Progenitor cell of endocrine pancreas (in vitro differentiated cells): ENCODE measurements around the gene GSTCD. TPM values are rescaled to one million over a fixed set of nuclear protein-coding genes. Genes with fewer than 3 reads are reported as not detected.

Source experiments
- DNase-seq: peaks from one replicate; pipeline ENCODE4 v3.0.0; 2021; ENCODE audit warnings: low spot score; ENCODE audit not compliant: unreplicated experiment
- H3K27ac Mint-ChIP-seq: 2 replicates; pipeline ENCODE4 v1.8.0; 2021; ENCODE audit warnings: mild to moderate bottlenecking, moderate library complexity, mixed read lengths
- H3K27me3 Mint-ChIP-seq: 2 replicates; pipeline ENCODE4 v1.8.0; 2021; ENCODE audit warnings: mixed read lengths
- H3K36me3 Mint-ChIP-seq: 2 replicates; pipeline ENCODE4 v1.8.0; 2022; ENCODE audit warnings: mixed read lengths; ENCODE audit not compliant: insufficient read depth
- H3K4me1 Mint-ChIP-seq: 2 replicates; pipeline ENCODE4 v1.8.0; 2021; ENCODE audit warnings: low read depth, mixed read lengths
- H3K4me3 Mint-ChIP-seq: 2 replicates; pipeline ENCODE4 v1.8.0; 2021; ENCODE audit warnings: low read depth, mild to moderate bottlenecking, moderate library complexity, mixed read lengths
- H3K9me3 Mint-ChIP-seq: 2 replicates; pipeline ENCODE4 v1.8.0; 2021; ENCODE audit warnings: low read depth, mixed read lengths
- CTCF ChIP-seq: fragments of 200-600 bp; sonication (generic); IDR thresholded peaks from one replicate; pipeline ENCODE4 v1.5.0; 2021; ENCODE audit warnings: antibody characterized with exemption, mild to moderate bottlenecking; ENCODE audit not compliant: unreplicated experiment
- total RNA-seq: library from RNA; stranded (reverse); gene quantifications from 2 replicates; pipeline ENCODE4 v1.2.1, GENCODE V29; 2021

The GSTCD gene
- total RNA-seq, 1 donor from 2014 or later: 26.3 TPM

DNA sequence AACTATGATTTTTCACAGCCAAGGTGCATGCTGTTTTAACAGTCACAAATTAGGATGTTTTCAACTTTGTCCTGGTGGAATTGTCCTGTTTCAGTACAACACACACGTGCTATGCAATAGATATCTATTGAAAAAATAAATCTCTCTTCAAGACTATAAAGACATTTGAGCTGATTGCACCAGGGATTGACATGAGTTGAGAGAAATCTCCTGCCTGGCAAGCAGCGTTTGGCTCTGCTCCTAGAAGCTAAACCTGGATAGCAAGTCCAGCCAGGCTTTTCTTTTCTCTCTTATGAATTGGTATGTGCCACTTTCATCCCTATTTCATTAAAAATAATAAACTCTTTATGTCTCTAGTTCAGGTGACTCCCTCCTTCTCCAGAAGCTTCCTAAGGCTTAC is 170.1 kb downstream of the GSTCD start:
- DNase-seq: no peak
- Mint-ChIP-seq H3K9me3 (no peaks in the 10 kb centered on the region), H3K4me3 (no peak overlapping the region), H3K36me3 (no peaks in the 10 kb centered on the region), H3K27me3 (no peaks in the 10 kb centered on the region), H3K4me1 (no peaks in the 10 kb centered on the region), H3K27ac (no peak overlapping the region)
- no peak for TF ChIP-seq CTCF

DNA sequence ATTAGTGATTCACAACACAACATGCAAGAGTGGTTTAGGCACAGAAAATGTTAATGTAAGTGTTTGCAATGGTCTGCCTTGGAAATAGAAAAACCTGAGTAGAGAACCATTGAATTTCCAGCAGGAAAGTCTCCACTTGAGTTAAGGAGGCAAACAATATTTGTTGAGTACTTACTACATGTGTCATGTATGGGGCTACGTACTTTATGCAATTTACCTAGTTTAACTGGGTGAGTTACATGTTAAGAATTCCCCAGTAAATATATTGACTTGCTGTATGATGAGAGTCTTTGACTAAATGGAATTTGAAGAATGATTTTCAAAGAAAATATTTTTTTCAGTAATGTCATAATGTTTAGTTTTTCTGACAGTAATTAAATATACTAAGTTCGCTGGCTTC is 178.9 kb downstream of the GSTCD start:
- H3K36me3 Mint-ChIP-seq: no peaks in the 10 kb centered on the region
- H3K9me3 Mint-ChIP-seq: peaks cover 3% of the 10 kb centered on the region
- H3K27me3 Mint-ChIP-seq: peaks cover 23% of the 10 kb centered on the region
- no peak overlapping the region for H3K4me3 Mint-ChIP-seq
- H3K27ac Mint-ChIP-seq: no peak overlapping the region
- no peak for TF ChIP-seq CTCF
- no peaks in the 10 kb centered on the region for H3K4me1 Mint-ChIP-seq
- no peak for DNase-seq

DNA sequence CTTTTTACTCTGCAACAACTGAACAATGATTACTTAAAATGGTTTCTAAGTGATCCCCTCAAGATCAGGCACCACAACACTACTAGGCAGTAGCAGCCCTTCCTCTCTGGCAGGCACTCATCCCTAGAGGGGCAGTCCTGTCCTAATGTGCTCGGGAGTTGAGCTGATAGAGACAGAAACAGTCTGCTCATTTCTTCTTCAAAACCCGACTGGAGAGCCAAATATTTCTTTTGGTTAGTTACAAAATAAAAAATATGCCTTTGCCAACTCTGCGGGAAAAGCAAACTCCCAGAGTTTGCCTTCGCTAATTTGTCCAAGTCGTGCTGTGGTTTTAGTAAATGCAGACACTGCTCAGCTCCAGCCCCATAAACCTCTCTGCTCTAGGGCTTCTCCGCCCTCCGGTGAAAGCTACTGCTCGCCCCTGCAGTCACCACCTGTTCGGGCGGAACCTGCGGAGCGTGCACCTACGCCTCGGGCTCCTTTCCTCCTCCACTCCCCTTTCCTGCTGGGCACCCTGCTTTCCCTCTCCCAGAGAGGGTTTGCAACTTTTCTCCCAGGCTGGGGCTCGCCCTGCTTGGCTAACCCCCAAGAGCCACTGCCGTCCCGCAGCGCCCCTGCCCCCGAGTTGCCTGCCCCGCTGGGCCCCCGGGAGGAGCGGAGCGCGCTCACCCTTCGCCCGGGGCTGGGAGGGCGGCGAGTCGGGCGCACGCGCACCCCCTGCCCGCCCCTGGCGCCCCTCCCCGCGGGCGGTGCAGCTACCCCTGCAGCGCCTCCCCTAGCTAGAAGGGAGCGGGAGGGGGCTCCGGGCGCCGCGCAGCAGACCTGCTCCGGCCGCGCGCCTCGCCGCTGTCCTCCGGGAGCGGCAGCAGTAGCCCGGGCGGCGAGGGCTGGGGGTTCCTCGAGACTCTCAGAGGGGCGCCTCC is 186.3 kb downstream of the GSTCD start, which contains the start of gene NPNT:
Gene NPNT (plus strand): TSS at position 812 of the 923 bp plus-strand sequence. CDS start 182 bp downstream, outside the sequence.
- Mint-ChIP-seq H3K27me3 (peaks cover 76% of the 10 kb centered on the region), H3K36me3 (no peaks in the 10 kb centered on the region), H3K4me3 (peak within 1 kb of the TSS; percentile 78), H3K9me3 (no peaks in the 10 kb centered on the region), H3K27ac (peak within 1 kb of the TSS; percentile 48), H3K4me1 (peaks cover 26% of the 10 kb centered on the region)
- DNase-seq: peak; percentile 53
- TF ChIP-seq CTCF: no peak

DNA sequence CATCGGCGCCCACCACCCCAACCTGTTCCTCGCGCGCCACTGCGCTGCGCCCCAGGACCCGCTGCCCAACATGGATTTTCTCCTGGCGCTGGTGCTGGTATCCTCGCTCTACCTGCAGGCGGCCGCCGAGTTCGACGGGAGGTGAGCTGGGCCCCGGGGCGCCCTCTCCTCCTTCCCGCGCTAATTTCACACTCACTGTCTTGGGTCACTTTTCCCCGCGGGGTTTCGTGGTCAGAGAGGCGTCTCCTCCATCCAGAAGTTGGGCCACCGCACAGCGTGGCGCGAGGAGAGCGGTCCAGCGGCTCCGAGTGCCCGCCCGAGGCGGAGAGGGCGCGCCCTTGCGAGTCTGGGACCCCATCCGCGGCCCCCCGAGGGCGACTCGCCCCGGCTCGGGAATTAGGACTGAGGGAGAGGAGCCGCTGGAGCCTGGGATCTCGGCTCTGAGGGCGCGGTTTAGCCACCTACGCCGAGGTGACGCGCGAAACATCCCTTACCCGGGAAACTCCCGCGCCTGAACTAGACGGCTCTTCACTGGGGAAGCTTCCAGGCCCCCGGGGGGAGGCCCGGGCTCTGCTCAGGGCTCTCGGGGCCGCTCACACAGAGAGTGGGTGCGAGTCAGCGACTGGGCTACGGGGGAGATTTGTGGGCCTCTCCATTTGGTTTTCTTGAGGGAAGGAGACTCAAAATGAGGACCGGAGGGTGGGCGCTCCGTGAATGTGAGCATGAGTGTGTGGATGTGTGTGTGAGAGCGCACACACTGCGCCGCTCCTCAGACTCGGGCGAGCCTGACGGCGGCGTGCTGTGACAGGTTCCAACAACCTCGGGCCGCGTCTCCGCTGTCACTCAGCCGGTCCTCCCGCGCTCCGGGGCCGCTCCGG is 187.2 kb downstream of the GSTCD start:
- peak overlapping the region; percentile 48 for H3K27ac Mint-ChIP-seq
- H3K4me1 Mint-ChIP-seq: peaks cover 26% of the 10 kb centered on the region
- peaks cover 73% of the 10 kb centered on the region for H3K27me3 Mint-ChIP-seq
- H3K9me3 Mint-ChIP-seq: no peaks in the 10 kb centered on the region
- peak; percentile 27 for DNase-seq
- H3K4me3 Mint-ChIP-seq: peak overlapping the region; percentile 78
- H3K36me3 Mint-ChIP-seq: no peaks in the 10 kb centered on the region
- peak; percentile 53 for TF ChIP-seq CTCF

DNA sequence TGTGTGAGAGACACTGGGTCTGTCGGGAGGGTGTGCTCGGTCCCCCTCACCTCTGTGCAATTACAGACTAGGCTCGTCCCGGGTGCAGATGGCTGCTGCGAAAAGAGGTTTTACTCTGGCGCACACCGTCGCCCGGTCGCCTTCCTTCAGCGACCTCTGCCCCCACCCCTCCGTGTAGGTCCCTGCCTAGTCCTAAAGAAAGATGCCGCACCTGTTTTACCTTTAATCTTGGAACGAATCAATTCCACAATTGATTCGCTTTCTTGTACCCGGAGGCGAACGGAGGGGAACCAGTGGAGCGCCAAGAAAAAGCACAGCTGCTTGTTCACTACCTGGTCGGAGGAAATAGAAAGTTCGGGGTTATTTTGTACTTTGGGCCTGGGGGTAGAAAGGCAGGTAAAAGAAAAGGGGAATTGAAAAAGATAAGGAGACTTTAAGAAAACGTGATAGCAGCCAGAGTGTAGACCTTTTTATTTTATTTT is 187.9 kb downstream of the GSTCD start:
- peak overlapping the region; percentile 78 for H3K4me3 Mint-ChIP-seq
- no peaks in the 10 kb centered on the region for H3K36me3 Mint-ChIP-seq
- no peaks in the 10 kb centered on the region for H3K9me3 Mint-ChIP-seq
- DNase-seq: no peak
- peak overlapping the region; percentile 56 for H3K27ac Mint-ChIP-seq
- peaks cover 69% of the 10 kb centered on the region for H3K27me3 Mint-ChIP-seq
- no peak for TF ChIP-seq CTCF
- H3K4me1 Mint-ChIP-seq: peaks cover 26% of the 10 kb centered on the region
